ENCODE measurements around the gene ING3. TPM values are rescaled to one million over a fixed set of nuclear protein-coding genes. Genes with fewer than 3 reads are reported as not detected.

The ING3 gene
- total and polyA plus RNA-seq, 8 donors, result 6.2 to 10.8 (median 7.6) TPM

- DNase-seq, result no peak
- peaks cover 0 to 8% (median 3%) of the 10 kb centered on the region in 4 donors for H3K27me3 ChIP-seq
- H3K36me3 ChIP-seq, result no peaks in the 10 kb centered on the region
- H3K27ac ChIP-seq, result no peak overlapping the region
- intact Hi-C loops (cut with DNase I), result loop anchor here in 2 of 3 donors (2.0 to 10.0 kb wide), 2 partner anchors 96 to 98 kb away; no protein-coding TSS in a partner anchor
- no peaks in the 10 kb centered on the region for H3K9me3 ChIP-seq
- no peak for ATAC-seq
- H3K4me1 ChIP-seq, result peaks cover 0 to 3% (median 0%) of the 10 kb centered on the region in 3 donors
- TF ChIP-seq CTCF (IDR thresholded peaks at IDR 0.05), result no peak
- no peak for FAIRE-seq
- WGBS, 2 donors, result 42 to 46% methylated on average over 2 of the region's 2 CpGs
- H3K4me3 ChIP-seq, result no peak overlapping the region
Observed at GRCh38 chr7:120986650-120987049, 36.1 kb downstream of the ING3 start.

GRCh38 chr7:120987280-120987679 lies 36.7 kb downstream of the ING3 start:
- intact Hi-C loops (cut with DNase I), result loop anchor here in 2 of 3 donors (2.0 to 10.0 kb wide), 2 partner anchors 96 to 98 kb away; no protein-coding TSS in a partner anchor

GRCh38 chr7:120987683-120988590 lies 37.4 kb downstream of the ING3 start:
- Histone ChIP-seq H3K9me3 (no peaks in the 10 kb centered on the region), H3K4me1 (peaks cover 0 to 3% (median 0%) of the 10 kb centered on the region in 3 donors), H3K27me3 (peaks cover 0 to 21% (median 5%) of the 10 kb centered on the region in 4 donors), H3K27ac (peak overlapping the region in 2 of 4 donors; percentile 25 to 60), H3K36me3 (no peaks in the 10 kb centered on the region), H3K4me3 (peak overlapping the region; percentile 8 to 43 (median 22))
- DNase-seq (peak; percentile 70 to 89 (median 84)), FAIRE-seq (peak; percentile 81), ATAC-seq (peak; percentile 92 to 96 (median 94))
- TF ChIP-seq CTCF (IDR thresholded peaks at IDR 0.05), result peak; percentile 73 to 95 (median 93)
- intact Hi-C loops (cut with DNase I), result loop anchor here in 2 of 3 donors (2.0 to 10.0 kb wide), 2 partner anchors 95 to 97 kb away; no protein-coding TSS in a partner anchor
- WGBS, 2 donors, result 2 to 4% methylated on average over 12 of the region's 12 CpGs

More at GRCh38 chr7:120987280-120987679, 36.7 kb downstream of the ING3 start:
- TF ChIP-seq CTCF (IDR thresholded peaks at IDR 0.05), result no peak
- FAIRE-seq (no peak), ATAC-seq (no peak), DNase-seq (no peak)
- Histone ChIP-seq H3K36me3 (no peaks in the 10 kb centered on the region), H3K27ac (no peak overlapping the region), H3K27me3 (peaks cover 0 to 14% (median 5%) of the 10 kb centered on the region in 4 donors), H3K9me3 (no peaks in the 10 kb centered on the region), H3K4me1 (peaks cover 0 to 3% (median 0%) of the 10 kb centered on the region in 3 donors), H3K4me3 (peak overlapping the region in 1 of 4 donors; percentile 43)
- 0 to 1% methylated on average over 3 of the region's 3 CpGs for WGBS, 2 donors

DNA sequence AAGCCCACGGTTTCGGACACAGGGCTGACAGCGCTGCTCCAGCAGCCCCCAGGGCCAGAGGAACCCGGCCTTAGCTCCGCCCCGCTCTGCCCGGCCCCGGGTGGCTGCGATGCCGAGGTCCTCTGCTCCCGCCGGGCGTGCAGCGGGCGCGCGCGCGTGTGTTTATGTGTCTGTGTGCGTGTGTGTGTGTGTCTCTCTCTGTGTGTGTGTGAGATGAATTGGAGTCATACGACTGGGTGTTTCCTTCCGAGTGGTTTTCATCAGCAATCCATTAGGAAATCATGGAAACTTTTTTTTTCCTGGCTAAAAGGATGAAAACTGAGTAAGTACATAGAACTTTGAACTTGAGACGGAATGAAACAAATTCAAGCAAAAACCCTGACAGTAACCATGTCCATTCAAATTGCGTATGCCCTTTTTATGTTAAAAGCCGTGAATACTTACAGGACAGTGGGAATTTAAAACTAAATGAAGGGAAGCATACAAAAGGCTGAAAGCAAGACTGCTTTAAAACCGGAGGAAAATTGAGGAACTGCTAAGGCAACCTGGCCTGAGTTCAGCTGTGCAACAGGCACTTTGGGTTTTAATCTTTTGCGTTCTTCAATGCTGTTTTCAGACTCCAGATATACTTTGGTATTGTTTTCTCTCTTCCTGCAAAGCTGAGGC lies 38.1 kb downstream of the ING3 start, which contains the start of gene CPED1:
Gene CPED1 (plus strand): TSS at position 121 of the 666 bp plus-strand sequence. CDS start 911 bp downstream, outside the sequence.
- FAIRE-seq (no peak), ATAC-seq (peak; percentile 86 to 90 (median 88)), DNase-seq (peak; percentile 25 to 80 (median 48))
- peaks cover 0 to 26% (median 5%) of the 10 kb centered on the region in 4 donors for H3K27me3 ChIP-seq
- intact Hi-C loops (cut with DNase I), result loop anchor here in 1 of 3 donors (10.0 kb wide), 1 partner anchor 96 kb away; no protein-coding TSS in a partner anchor
- WGBS, 2 donors, result 1 to 2% methylated on average over 27 of the region's 27 CpGs
- H3K27ac ChIP-seq, result peak within 1 kb of the TSS in 2 of 4 donors; percentile 25 to 60
- peaks cover 0 to 3% (median 0%) of the 10 kb centered on the region in 3 donors for H3K4me1 ChIP-seq
- TF ChIP-seq CTCF (IDR thresholded peaks at IDR 0.05), result no peak
- H3K4me3 ChIP-seq, result peak within 1 kb of the TSS; percentile 8 to 43 (median 22)
- no peaks in the 10 kb centered on the region for H3K9me3 ChIP-seq
- H3K36me3 ChIP-seq, result no peaks in the 10 kb centered on the region
